Body of pancreas (tissue), 4 donors: ENCODE measurements around the gene HSBP1.

Experiments
- POLR2A ChIP-seq, 3 donors: fragments of 450-650 bp; IDR thresholded peaks; one replicate each; pipeline ENCODE4 v1.6.1; 2016; ENCODE audit warnings: antibody characterized with exemption in 3 of 3, mild to moderate bottlenecking in 2 of 3
- TF ChIP-seq, protein P1 (sequence below), 7 experiments: fragments of 450-650 bp in 4 of 7; fragments of 200-600 bp in 3 of 7; sonication (generic) in 3 of 7; IDR thresholded peaks; one replicate each; pipeline ENCODE4 v1.5.1; 2016 to 2019; ENCODE audit warnings: antibody characterized with exemption in 7 of 7

GRCh38 chr16:83831456-83831987 is 23.7 kb downstream of the HSBP1 start:
- TF ChIP-seq, protein P1, sequence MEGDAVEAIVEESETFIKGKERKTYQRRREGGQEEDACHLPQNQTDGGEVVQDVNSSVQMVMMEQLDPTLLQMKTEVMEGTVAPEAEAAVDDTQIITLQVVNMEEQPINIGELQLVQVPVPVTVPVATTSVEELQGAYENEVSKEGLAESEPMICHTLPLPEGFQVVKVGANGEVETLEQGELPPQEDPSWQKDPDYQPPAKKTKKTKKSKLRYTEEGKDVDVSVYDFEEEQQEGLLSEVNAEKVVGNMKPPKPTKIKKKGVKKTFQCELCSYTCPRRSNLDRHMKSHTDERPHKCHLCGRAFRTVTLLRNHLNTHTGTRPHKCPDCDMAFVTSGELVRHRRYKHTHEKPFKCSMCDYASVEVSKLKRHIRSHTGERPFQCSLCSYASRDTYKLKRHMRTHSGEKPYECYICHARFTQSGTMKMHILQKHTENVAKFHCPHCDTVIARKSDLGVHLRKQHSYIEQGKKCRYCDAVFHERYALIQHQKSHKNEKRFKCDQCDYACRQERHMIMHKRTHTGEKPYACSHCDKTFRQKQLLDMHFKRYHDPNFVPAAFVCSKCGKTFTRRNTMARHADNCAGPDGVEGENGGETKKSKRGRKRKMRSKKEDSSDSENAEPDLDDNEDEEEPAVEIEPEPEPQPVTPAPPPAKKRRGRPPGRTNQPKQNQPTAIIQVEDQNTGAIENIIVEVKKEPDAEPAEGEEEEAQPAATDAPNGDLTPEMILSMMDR (IDR thresholded peaks at IDR 0.05), result no peak
- TF ChIP-seq POLR2A (IDR thresholded peaks at IDR 0.05), result no peak
